K562 (cell line): ENCODE data around the gene TFPT. TPM values are rescaled to one million over a fixed set of nuclear protein-coding genes. Genes with fewer than 3 reads are reported as not detected.

ENCODE experiments used
- AFF1 ChIP-seq, 2 experiments: fragments of 450-650 bp; IDR thresholded peaks; 2 replicates each; pipeline ENCODE4 v1.6.1; 2018; ENCODE audit warnings: mild to moderate bottlenecking in 2 of 2, low read depth in 1 of 2; ENCODE audit not compliant: partially characterized antibody in 2 of 2
- ELK3 ChIP-seq: fragments of 450-650 bp; formaldehyde crosslinking; IDR thresholded peaks from 2 replicates; pipeline ENCODE4 v1.4.0; 2020; ENCODE audit warnings: mild to moderate bottlenecking
- FOS ChIP-seq: IDR thresholded peaks from 3 replicates; pipeline ENCODE4 v1.6.1; 2011; ENCODE audit not compliant: insufficient read length; ENCODE audit errors: extremely low read depth
- HMGN3 ChIP-seq: IDR thresholded peaks from 2 replicates; pipeline ENCODE4 v1.6.1; 2011; ENCODE audit warnings: borderline replicate concordance, low read depth, mild to moderate bottlenecking, mixed read lengths, low read length; ENCODE audit not compliant: insufficient read length; ENCODE audit errors: extremely low read depth
- IFI16 ChIP-seq: fragments of 250-450 bp; sonication (Bioruptor Pico); IDR thresholded peaks from 2 replicates; pipeline ENCODE4 v2.1.2; 2022; ENCODE audit warnings: mild to moderate bottlenecking, inconsistent platforms
- NCOA4 ChIP-seq: fragments of 450-650 bp; IDR thresholded peaks from 2 replicates; pipeline ENCODE4 v1.6.1; 2018; ENCODE audit warnings: mild to moderate bottlenecking; ENCODE audit not compliant: partially characterized antibody
- PBX2 ChIP-seq, 2 experiments: IDR thresholded peaks in 1 of 2; conservative IDR thresholded peaks in 1 of 2; 2 replicates each; pipeline ENCODE4 v1.6.1; 2016; ENCODE audit warnings: low read depth in 2 of 2, mild to moderate bottlenecking in 1 of 2, missing compliant biosample characterization in 1 of 2, missing genetic modification characterization in 1 of 2, moderate library complexity in 1 of 2
- PRPF4 ChIP-seq: fragments of 200-400 bp; formaldehyde crosslinking; IDR thresholded peaks from one replicate; pipeline ENCODE4 v1.6.1; 2017; ENCODE audit warnings: low read length, low read depth, mild to moderate bottlenecking; ENCODE audit not compliant: insufficient read depth, poor library complexity, severe bottlenecking
- PTRF ChIP-seq: fragments of 450-650 bp; IDR thresholded peaks from 2 replicates; pipeline ENCODE4 v1.6.1; 2016; ENCODE audit warnings: mild to moderate bottlenecking, missing genetic modification characterization, missing compliant biosample characterization
- SPI1 ChIP-seq: IDR thresholded peaks from 2 replicates; pipeline ENCODE4 v1.6.1; 2011; ENCODE audit warnings: low read depth, low read length, control low read depth, borderline replicate concordance
- SRSF3 ChIP-seq: fragments of 200-400 bp; formaldehyde crosslinking; IDR thresholded peaks from 2 replicates; pipeline ENCODE4 v1.6.1; 2016; ENCODE audit warnings: mild to moderate bottlenecking, low read length, moderate library complexity; ENCODE audit not compliant: insufficient read depth
- TEAD2 ChIP-seq: fragments of 450-650 bp; IDR thresholded peaks from 2 replicates; pipeline ENCODE4 v1.6.1; 2016; ENCODE audit warnings: missing genetic modification characterization, control low read depth, missing compliant biosample characterization
- XRCC5 ChIP-seq: fragments of 200-400 bp; formaldehyde crosslinking; IDR thresholded peaks from 2 replicates; pipeline ENCODE4 v1.6.1; 2017; ENCODE audit warnings: low read depth, mild to moderate bottlenecking, low read length
- ZNF431 ChIP-seq: sonication (generic); formaldehyde crosslinking; IDR thresholded peaks from 2 replicates; pipeline ENCODE4 v1.8.0; 2022; ENCODE audit warnings: mild to moderate bottlenecking, missing genetic modification reagents
- polyA plus RNA-seq, 8 experiments: library from polyadenylated mRNA; depleted of rRNA in 4 of 8; stranded (reverse) in 5 of 8; unstranded in 3 of 8; fragments of >200 nt; fragmentation: Nextera tagmentation in 2 of 8; fragmentation: Illumina TruSeq in 1 of 8; extraction: Ambion mirVana in 2 of 8; extraction: Trizol in 1 of 8; gene quantifications; 2 replicates each; pipeline versions ENCODE4 v1.2.1 to v1.2.3, GENCODE V29; 2011 to 2014; ENCODE audit warnings: inconsistent platforms in 1 of 8, missing spikeins in 1 of 8
- total RNA-seq, 7 experiments: library from RNA; depleted of rRNA in 6 of 7; stranded (reverse); fragments of >200 nt in 6 of 7; fragmentation: Illumina TruSeq in 2 of 7; extraction: Trizol in 2 of 7; gene quantifications; 2 replicates each; pipeline versions ENCODE4 v1.2.1 to v1.2.3, GENCODE V29; 2011 to 2021; ENCODE audit warnings: low replicate concordance in 1 of 7
- TF ChIP-seq, protein P1 (sequence below): fragments of 250-450 bp; sonication (Bioruptor Pico); IDR thresholded peaks from 2 replicates; pipeline ENCODE4 v1.9.0; 2021; ENCODE audit warnings: mild to moderate bottlenecking
- TF ChIP-seq, protein P2 (sequence below): sonication (generic); formaldehyde crosslinking; IDR thresholded peaks from 2 replicates; pipeline ENCODE4 v1.9.0; 2022; ENCODE audit warnings: mild to moderate bottlenecking, missing genetic modification reagents

Gene TFPT
- total and polyA plus RNA-seq, 9 of the 15 experiments (the other 6 are each of a cell fraction or from before 2014, with no cell fraction given): 0.72 to 16.4 (median 9.2) TPM

GRCh38 chr19:54159352-54160181 lies 44.1 kb upstream of the TFPT start, which contains the start of gene LENG1 (continued):
- TF ChIP-seq PRPF4: no peak
- TF ChIP-seq, protein P1, sequence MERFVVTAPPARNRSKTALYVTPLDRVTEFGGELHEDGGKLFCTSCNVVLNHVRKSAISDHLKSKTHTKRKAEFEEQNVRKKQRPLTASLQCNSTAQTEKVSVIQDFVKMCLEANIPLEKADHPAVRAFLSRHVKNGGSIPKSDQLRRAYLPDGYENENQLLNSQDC (CRISPR knock-in tag): no peak
- peak; percentile 73 for TF ChIP-seq HMGN3
- no peak for TF ChIP-seq NCOA4
- no peak for TF ChIP-seq TEAD2 (tag)
- no peak for TF ChIP-seq IFI16 (CRISPR knock-in tag)
- TF ChIP-seq ZNF431 (CRISPR knock-in tag): no peak; the same call in 1 of the 2 replicates
- no peak for TF ChIP-seq SPI1
- TF ChIP-seq FOS: peak; percentile 98
- no peak for TF ChIP-seq PBX2 (CRISPR knock-in tag; IDR thresholded peaks at IDR 0.05; ENCODE audit: low read depth)
- peak; percentile 98 for TF ChIP-seq PBX2 (tag; conservative IDR thresholded peaks at IDR 0.05; ENCODE audit: low read depth)
- no peak for TF ChIP-seq SRSF3
- TF ChIP-seq XRCC5: no peak; the same call in 1 of the 2 replicates
- no peak for TF ChIP-seq PTRF
- TF ChIP-seq, protein P2, sequence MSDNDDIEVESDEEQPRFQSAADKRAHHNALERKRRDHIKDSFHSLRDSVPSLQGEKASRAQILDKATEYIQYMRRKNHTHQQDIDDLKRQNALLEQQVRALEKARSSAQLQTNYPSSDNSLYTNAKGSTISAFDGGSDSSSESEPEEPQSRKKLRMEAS (CRISPR knock-in tag): peak; percentile 71
- no peak for TF ChIP-seq AFF1 (IDR thresholded peaks at IDR 0.05; ENCODE audit: low read depth in 1 of 2, partially characterized antibody in 2 of 2)
- no peak for TF ChIP-seq ELK3 (CRISPR knock-in tag)
